Measurements from ENCODE around the gene STK36. TPM values are rescaled to one million over a fixed set of nuclear protein-coding genes. Genes with fewer than 3 reads are reported as not detected.

Gene STK36
- total RNA-seq, 1 experiment from 2014 or later: 20.7 TPM

DNA sequence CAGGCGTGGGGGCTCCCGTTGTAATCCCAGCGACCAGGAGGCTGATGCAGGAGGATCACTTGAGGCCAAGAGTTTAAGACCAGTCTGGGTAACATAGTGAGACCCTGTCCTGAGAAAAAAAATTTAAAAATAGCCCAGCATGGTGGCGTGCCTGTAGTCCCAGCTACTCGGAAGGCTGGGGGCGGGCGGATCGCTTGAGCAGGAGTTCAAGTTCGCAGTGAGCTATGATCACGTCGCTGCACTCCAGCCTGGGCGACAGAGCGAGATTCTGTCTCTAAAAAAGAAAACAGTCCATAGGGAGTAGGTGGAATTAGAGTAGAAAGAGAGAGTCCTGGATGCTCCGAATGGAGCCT, 38.4 kb downstream of the STK36 start:
- DNase-seq (ENCODE audit: unreplicated experiment): no peak
- POLR2A ChIA-PET: interaction anchor here (0.6 to 1.9 kb wide), 10 partner anchors 13 to 184 kb away, joined by 3 to 19 read pairs (median 4); partner anchors contain the start of genes BCS1L, RNF25, STK36 and ZNF142
- Mint-ChIP-seq H3K27ac (ENCODE audit: low read depth, unreplicated experiment) (no peak overlapping the region), H3K36me3 (ENCODE audit: insufficient read depth, unreplicated experiment) (peaks cover 7% of the 10 kb centered on the region), H3K4me3 (ENCODE audit: unreplicated experiment) (peak overlapping the region; percentile 98), H3K4me1 (ENCODE audit: insufficient read depth, unreplicated experiment) (peaks cover 15% of the 10 kb centered on the region), H3K27me3 (ENCODE audit: insufficient read depth, unreplicated experiment) (no peaks in the 10 kb centered on the region), H3K9me3 (ENCODE audit: unreplicated experiment) (no peaks in the 10 kb centered on the region)
- no TSS peak for BruUV-seq (replicated peaks)
- TF ChIP-seq, protein P1, sequence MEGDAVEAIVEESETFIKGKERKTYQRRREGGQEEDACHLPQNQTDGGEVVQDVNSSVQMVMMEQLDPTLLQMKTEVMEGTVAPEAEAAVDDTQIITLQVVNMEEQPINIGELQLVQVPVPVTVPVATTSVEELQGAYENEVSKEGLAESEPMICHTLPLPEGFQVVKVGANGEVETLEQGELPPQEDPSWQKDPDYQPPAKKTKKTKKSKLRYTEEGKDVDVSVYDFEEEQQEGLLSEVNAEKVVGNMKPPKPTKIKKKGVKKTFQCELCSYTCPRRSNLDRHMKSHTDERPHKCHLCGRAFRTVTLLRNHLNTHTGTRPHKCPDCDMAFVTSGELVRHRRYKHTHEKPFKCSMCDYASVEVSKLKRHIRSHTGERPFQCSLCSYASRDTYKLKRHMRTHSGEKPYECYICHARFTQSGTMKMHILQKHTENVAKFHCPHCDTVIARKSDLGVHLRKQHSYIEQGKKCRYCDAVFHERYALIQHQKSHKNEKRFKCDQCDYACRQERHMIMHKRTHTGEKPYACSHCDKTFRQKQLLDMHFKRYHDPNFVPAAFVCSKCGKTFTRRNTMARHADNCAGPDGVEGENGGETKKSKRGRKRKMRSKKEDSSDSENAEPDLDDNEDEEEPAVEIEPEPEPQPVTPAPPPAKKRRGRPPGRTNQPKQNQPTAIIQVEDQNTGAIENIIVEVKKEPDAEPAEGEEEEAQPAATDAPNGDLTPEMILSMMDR (IDR thresholded peaks at IDR 0.05; ENCODE audit: unreplicated experiment): no peak
- intact Hi-C loops (cut with micrococcal nuclease): loop anchor here (2.0 kb wide), 1 partner anchor 20 kb away; no protein-coding TSS in a partner anchor
- CTCF ChIA-PET: interaction anchor here (0.5 to 4.4 kb wide), 33 partner anchors 10 to 850 kb away, joined by 3 to 41 read pairs (median 5); partner anchors contain the start of genes BCS1L, RNF25, STK36 and USP37

DNA sequence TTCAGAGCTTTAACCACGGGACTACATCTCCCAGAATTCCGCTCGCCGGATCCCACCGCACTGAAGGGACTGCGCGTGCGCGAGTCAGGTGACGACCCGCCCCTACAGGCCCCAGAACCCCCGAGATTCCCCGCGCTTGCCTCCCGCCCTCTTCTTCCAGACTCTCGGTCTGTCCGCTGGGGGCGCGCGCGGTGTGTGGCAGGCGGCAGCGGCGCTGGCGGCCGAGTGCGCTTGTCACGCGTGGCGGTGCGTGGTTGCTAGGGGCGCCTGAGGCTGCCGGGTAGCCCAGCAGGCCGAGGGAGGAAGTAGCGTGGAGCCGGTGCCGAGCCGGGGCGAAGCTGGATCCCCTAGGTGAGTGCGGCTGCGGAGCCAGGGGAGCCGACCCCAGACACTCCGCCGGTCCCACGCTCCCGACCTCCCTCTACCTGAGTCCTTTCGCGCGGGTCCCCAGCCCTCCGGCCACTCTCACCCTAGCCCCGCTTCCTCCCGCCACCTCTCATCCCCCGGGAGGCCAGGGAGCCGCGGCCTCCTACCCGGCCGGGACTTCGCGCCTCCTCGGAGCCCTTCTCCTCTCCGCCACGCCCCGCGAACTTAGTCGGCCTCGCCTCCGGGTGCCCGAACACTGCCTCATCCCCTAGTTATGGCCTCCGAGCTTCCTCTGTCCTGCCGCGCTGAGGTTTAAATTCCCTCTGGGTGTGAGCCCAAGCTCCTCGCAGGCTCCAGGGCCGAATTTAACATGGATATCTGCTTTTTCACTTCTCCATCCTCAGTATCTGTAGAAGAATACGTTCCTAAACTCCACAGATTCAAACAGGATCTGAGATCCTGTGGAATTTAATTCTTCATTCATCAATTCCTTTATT, 39.0 kb downstream of the STK36 start, which contains the start of gene TTLL4:
Gene TTLL4, plus strand, starts transcription at position 149 of the 863 bp plus-strand sequence. CDS start 26,842 bp downstream, outside the sequence.
- H3K4me3 Mint-ChIP-seq (ENCODE audit: unreplicated experiment): peak within 1 kb of the TSS; percentile 98
- peak; percentile 97 for DNase-seq (ENCODE audit: unreplicated experiment)
- POLR2A ChIA-PET: interaction anchor here (0.6 to 1.9 kb wide), 18 partner anchors 13 to 183 kb away, joined by 3 to 19 read pairs (median 4); partner anchors contain the start of genes BCS1L, RNF25, STK36 and ZNF142
- CTCF ChIA-PET: interaction anchor here (0.5 to 4.4 kb wide), 47 partner anchors 10 to 849 kb away, joined by 3 to 41 read pairs (median 4); partner anchors contain the start of genes BCS1L, PLCD4, RNF25 and STK36
- peaks cover 15% of the 10 kb centered on the region for H3K4me1 Mint-ChIP-seq (ENCODE audit: insufficient read depth, unreplicated experiment)
- no TSS peak for BruUV-seq (replicated peaks)
- TF ChIP-seq, protein P1 (IDR thresholded peaks at IDR 0.05; ENCODE audit: unreplicated experiment): peak; percentile 70
- no peaks in the 10 kb centered on the region for H3K27me3 Mint-ChIP-seq (ENCODE audit: insufficient read depth, unreplicated experiment)
- H3K9me3 Mint-ChIP-seq (ENCODE audit: unreplicated experiment): no peaks in the 10 kb centered on the region
- peak within 1 kb of the TSS; percentile 92 for H3K27ac Mint-ChIP-seq (ENCODE audit: low read depth, unreplicated experiment)
- H3K36me3 Mint-ChIP-seq (ENCODE audit: insufficient read depth, unreplicated experiment): peaks cover 11% of the 10 kb centered on the region
- intact Hi-C loops (cut with micrococcal nuclease): loop anchor here (1.0 to 2.0 kb wide), 3 partner anchors 20 to 136 kb away; partner anchors contain the start of genes BCS1L and ZNF142

DNA sequence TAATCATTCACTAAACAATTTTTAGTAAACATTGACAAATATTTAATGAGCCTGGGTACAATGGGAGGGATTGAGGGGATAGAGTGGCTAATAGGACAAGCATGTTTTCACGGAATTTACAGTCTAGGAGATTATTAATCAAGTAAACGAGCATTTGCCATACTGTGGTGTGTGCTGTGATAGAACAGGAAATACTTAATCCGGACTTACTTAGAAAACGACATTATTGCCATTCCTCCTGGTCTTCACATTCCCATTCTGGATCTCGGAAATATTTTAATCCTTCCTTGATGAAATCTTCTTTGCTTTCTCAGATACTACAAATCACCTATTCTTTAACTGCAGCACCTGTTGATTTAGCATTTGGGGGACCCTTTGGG, 39.7 kb downstream of the STK36 start:
- no peaks in the 10 kb centered on the region for H3K9me3 Mint-ChIP-seq (ENCODE audit: unreplicated experiment)
- H3K27ac Mint-ChIP-seq (ENCODE audit: low read depth, unreplicated experiment): peak overlapping the region; percentile 92
- ChIA-PET POLR2A (interaction anchor here (0.6 to 1.9 kb wide), 12 partner anchors 15 to 136 kb away, joined by 3 to 19 read pairs (median 4); partner anchors contain the start of genes BCS1L, RNF25, STK36 and ZNF142), CTCF (interaction anchor here (0.6 to 4.4 kb wide), 21 partner anchors 9 to 445 kb away, joined by 3 to 41 read pairs (median 6); partner anchors contain the start of gene PLCD4)
- intact Hi-C loops (cut with micrococcal nuclease): loop anchor here (1.0 to 2.0 kb wide), 3 partner anchors 19 to 136 kb away; partner anchors contain the start of genes BCS1L and ZNF142
- DNase-seq (ENCODE audit: unreplicated experiment): no peak
- H3K27me3 Mint-ChIP-seq (ENCODE audit: insufficient read depth, unreplicated experiment): no peaks in the 10 kb centered on the region
- TF ChIP-seq, protein P1 (IDR thresholded peaks at IDR 0.05; ENCODE audit: unreplicated experiment): no peak
- H3K36me3 Mint-ChIP-seq (ENCODE audit: insufficient read depth, unreplicated experiment): peaks cover 17% of the 10 kb centered on the region
- peaks cover 15% of the 10 kb centered on the region for H3K4me1 Mint-ChIP-seq (ENCODE audit: insufficient read depth, unreplicated experiment)
- TSS peak; percentile 59 for BruUV-seq (replicated peaks)
- H3K4me3 Mint-ChIP-seq (ENCODE audit: unreplicated experiment): peak overlapping the region; percentile 98

DNA sequence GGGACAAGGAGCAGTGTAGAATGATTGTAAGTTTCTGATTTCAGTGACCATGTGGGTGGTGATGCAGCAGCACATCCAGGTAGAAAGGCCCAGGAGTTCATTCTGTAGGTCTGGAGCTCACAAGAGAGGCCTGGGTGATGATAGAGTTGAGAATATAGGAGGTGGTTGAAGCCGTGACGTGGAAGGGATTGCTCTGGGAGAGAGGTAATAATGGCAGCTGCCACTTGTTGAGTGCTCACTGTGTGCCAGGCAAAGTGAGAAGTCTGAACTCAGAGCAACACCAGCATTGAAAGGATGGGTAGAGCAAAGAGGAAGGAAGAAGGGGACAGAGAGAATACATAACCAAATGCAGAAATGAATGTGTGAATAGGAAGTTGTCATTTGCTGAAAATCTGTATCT, 42.0 kb downstream of the STK36 start:
- ChIA-PET POLR2A (interaction anchor here (0.7 kb wide), 1 partner anchor 9 kb away, joined by 3 read pairs; no protein-coding TSS in a partner anchor), CTCF (interaction anchor here (0.6 to 1.0 kb wide), 4 partner anchors 26 to 798 kb away, joined by 3 to 6 read pairs (median 3); no protein-coding TSS in a partner anchor)
- no peak for DNase-seq (ENCODE audit: unreplicated experiment)
- H3K27me3 Mint-ChIP-seq (ENCODE audit: insufficient read depth, unreplicated experiment): no peaks in the 10 kb centered on the region
- peaks cover 23% of the 10 kb centered on the region for H3K36me3 Mint-ChIP-seq (ENCODE audit: insufficient read depth, unreplicated experiment)
- H3K9me3 Mint-ChIP-seq (ENCODE audit: unreplicated experiment): no peaks in the 10 kb centered on the region
- peaks cover 21% of the 10 kb centered on the region for H3K4me1 Mint-ChIP-seq (ENCODE audit: insufficient read depth, unreplicated experiment)
- TF ChIP-seq, protein P1 (IDR thresholded peaks at IDR 0.05; ENCODE audit: unreplicated experiment): no peak
- intact Hi-C loops (cut with micrococcal nuclease): no loop called here
- H3K4me3 Mint-ChIP-seq (ENCODE audit: unreplicated experiment): no peak overlapping the region
- BruUV-seq (replicated peaks): no TSS peak
- no peak overlapping the region for H3K27ac Mint-ChIP-seq (ENCODE audit: low read depth, unreplicated experiment)

Data from MCF 10A (cell line).